ENCODE data around the gene PRKD2.

PRKD2 gene

DNA sequence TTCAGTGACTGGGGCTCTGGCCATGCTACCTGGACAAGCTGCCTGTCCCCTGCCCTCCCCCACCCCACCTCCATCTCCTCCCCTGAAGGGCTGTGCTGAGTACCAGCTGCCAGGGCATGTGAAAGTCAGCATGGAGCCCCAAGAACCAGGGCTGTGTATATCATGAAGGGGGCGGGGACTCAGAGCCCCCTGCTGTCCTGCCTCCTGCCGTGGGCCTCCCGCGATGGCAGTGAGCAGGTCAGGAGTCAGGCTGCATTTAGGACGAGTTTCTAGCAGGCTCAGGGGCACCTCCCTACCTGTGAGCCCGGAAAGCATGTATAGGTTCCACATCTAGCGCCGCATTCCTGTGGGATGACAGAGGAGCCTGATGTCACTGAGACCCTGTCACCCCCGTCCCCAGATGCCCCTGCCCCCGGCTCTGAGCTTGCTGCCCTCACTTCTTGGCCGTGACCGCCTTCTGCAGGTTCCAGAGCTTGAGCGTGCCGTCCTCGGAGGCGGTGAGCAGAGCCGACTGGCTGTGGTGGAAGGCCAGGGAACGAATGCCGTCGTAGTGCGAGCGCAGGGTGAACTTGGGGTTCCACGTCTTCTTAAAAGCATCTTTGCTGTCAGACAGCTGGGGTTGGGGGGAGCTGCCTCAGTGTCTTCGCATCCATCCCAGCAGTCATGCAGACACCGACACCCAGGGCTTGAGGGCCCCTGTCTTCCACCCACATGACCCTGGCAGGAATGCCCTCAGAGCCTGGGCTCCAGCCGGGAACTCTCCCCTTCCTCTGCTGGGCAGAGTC, 8.3 kb upstream of the PRKD2 start:
- no peak for DNase-seq (ENCODE audit: low read depth in 1 of 2, low spot score in 1 of 2)

DNA sequence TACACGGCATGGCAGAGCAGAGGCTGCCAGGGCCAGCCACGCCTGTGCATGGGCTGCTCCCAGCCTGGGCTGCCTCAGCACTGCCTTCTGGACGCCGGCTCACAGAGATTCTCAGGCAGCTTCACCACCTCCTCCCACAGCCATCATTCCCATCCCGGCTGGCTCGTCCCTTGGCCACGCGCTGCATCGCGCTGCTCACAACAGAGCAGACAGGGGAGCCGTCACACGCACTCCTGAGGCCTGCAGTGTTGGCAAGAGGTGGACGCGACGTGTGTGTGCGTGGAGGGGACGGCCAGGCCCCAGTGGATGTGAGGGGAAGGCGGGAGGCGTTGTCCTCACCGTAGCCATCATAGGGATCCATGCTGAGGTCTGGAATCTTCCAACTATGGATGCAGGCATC, 7.6 kb upstream of the PRKD2 start:
- DNase-seq (ENCODE audit: low read depth in 1 of 2, low spot score in 1 of 2): no peak

DNA sequence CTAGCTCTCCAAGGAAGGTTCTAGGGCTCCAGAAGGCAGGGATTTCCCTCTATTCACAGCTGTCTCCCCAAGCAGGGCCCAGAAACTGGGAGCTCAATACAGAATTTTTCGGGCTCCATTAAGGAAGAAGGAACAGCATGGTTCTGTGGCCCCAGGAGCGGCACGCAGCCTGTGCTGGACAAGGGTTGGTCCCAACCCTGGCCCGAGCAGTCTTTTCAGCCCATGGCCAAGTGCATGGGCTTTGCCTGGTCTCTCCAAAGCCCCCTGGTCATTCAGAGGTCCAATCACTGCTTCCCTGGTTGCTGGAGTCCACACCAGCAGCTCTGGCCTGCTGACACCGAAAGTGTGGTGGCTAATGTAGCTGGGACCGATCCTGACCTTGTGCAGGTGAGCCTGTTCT, 6.6 kb upstream of the PRKD2 start:
- DNase-seq (ENCODE audit: low read depth in 1 of 2, low spot score in 1 of 2): no peak

DNA sequence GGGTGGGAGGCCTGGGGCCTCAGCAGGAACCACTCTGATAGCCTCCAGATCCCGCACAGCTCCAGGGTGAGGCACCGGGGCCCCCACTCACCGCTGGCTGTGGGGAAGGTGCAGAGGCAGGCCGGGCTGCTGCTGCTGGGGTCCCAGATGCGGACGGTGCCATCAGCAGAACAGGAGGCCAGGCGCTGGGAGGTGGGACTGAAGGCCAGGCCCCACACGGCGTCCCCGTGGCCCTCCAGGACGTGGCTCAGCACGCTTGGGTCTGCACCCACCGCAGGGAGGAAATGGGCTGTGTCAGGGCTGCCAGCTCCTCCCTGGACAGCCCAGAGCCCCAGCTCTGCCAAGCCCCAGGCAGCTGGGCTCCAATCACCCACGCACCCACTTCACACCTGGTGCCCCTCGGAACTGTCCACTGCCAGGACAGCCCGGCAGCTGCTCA, 6.1 kb upstream of the PRKD2 start:
- no peak for DNase-seq (ENCODE audit: low read depth in 1 of 2, low spot score in 1 of 2)

DNA sequence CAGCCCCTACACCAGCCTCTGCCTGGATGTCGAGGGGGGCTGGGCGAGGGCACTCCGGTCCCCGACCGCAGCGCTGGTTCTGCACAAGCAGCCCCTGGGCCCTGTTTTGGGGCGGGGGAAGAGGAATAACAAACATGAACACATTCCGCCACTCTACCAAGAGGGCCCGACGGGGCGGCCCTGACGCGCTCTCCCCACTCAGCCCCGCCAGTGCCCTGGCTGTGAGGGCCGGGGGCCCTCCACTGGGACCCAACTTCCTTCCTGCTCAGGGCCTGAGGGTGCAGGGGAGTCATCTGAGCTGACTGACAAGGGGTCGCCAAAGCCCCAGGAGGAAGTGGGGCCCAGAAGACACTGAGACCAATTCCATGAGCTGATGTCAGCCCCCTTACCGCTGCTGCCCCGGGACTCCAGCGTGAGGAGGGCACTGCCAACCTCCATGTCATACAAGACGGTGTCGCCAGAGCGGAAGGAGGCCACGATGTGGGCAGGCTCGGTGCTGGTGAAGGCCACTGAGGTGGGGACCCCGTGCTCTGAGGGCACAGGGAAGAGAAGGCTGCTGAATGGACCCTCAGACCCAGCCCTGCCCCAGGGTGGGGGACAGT, 5.6 kb upstream of the PRKD2 start:
- DNase-seq (ENCODE audit: low read depth in 1 of 2, low spot score in 1 of 2): no peak

DNA sequence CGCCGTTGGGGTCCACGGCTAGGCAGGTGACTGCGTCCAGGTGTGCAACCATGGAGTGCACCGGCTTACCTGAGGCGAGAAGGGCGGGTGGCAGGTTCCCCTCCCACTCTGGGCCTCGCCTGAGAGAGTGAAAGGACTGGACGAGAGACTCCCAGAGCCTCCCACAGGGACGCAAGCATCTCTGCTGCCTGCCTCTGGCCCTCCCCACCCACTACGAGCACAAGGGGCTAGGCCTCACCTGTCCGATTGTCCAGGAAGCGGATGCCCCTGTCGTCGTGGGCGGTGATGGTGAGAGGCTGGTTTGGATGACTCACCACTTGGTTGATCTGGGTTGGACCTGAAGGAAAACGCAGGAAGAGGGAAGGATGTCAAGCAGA, 5.1 kb upstream of the PRKD2 start:
- DNase-seq (ENCODE audit: low read depth in 1 of 2, low spot score in 1 of 2): no peak

DNA sequence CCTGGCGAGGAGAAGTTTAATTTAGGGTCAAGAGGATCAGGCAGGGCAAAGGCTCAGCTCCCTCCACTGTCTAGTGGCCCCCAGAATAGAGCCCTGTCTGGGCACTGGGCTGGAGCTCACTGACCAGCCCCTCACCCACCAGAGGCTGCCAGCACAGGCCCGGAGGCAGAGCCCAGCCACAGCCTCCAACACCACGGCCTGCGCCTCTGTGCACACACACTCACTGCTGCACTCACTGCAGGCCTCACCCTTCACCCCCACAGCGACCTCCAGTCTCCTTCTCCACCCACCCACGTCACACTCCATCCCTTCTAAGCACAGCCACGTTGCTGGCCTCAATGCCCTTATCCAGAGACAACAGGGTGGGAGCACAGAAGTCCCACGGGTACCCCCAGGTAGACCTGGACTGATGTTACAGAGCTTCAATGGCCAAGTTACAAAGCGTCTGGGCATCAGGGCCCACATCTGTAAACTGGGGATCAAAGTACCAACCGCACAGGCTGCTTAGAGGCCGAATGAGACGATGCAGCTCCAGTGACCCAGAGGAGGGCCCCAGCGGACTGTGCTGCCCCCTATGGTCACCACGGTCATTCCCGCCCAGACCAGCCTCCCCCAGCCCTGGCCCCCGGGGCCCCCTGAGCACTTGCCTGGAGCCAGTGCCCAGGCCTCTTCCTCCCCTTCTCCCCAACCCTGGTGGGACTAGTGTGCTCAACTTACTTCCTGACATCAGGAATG, 4.5 kb upstream of the PRKD2 start:
- DNase-seq (ENCODE audit: low read depth in 1 of 2, low spot score in 1 of 2): no peak

DNA sequence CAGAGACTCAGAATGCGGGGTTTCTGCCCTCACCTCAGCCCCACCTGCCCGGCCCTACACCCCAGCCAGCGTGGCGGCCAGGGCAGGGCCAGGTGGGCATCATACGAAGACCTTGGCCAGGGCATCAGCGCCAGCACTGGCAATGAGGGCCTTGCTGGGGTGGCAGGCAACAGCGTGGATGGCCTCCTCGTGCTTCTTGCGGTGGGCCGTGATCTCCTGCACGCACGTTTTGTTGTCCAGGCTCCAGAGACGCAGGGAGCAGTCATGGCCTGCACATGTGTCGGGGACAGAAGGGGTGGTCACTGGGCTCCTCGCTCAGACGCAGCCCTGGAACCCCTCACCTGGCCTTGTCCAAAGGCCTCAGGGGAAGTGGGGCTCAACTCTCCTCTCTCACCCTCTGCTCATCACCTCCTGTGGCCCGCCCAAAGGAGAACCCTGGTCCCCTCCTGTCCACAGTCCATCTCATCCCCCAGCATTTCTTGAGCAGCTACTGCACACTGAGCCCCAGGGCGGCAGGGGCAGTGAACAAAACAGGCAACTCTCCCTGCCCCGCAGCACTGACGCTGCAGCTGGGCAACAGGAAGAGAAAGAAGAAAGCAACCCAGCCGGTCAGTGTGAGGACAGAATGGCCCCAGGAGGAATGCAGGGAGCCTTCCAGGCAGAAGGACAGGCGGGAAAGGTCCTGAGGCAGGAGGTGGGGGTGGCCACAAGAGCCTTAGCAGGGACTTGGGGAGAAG, 3.8 kb upstream of the PRKD2 start:
- DNase-seq (ENCODE audit: low read depth in 1 of 2, low spot score in 1 of 2): no peak

DNA sequence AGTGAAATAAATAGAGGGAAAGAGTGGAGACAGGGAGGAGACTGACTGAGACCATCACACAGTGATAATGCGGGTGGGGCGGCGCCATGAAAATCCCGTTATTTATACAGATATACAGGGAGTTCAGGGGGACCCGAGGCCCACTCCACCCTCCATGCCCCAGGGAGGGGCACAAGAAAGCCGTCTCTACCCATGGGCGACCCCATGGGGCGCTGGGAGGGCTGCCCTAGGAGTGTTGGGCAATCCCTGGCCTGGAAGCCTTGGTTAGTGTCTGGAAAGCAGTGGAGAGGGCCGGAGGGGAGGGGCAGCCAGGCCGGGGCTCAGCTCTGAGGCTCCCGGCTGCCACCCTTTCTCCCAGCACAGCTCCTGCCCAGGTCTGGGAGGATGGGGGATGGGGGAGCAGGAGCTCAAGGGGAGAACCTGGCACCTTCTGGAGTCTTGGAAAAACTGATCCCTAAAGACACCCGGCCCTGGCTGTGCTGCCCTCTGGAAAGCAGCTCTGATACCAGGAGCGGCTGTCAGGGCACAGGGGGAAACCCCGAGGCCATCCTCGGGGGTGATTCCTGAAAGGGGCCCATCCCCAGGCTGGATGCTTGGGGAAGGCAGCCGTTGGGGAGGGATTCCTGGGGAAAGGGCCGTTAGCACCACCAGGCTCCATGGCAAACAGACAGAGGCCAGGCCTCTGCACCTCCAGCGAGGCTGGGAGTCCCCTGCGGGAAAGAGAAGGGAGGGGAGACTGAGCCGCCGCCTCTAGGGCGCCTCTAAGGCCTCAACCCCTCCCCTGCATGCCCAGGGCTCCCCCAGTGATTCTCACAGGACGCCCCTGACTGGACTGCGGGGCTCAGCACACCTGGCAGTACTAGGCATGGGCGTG, 3.0 kb upstream of the PRKD2 start:
- no peak for DNase-seq (ENCODE audit: low read depth in 1 of 2, low spot score in 1 of 2)

DNA sequence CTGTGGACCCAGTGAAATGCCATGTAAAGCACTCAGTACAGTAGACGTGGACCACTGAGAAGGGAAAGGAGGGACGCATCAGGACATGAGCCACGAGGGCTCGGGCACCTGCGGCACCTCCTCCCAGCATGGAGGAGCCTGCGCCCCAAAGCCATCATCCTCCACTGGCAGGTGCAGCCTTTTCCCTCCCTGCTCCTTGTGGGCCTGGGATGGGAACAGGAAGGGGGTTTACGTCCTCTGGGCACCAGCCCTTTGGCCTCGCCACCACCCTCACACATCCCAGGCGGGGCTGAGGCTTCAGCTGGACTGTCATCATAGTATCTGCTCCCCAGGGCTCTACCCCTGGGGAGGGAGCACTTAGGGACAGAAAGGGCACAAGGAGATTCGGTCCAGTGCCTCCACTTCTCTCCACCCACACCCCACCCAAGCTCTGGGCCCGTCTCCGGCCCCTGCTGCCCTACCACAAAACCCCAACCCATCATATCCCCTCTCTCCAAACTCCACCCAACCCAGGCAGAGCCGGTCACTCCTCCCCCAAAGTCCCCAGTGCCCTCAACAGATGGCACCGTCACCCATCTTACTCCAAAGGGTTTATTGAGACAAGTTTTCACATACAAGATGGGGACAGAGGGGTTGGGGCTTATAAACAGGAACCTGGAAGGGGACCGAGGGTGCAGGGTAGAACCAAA, 2.2 kb upstream of the PRKD2 start:
- no peak for DNase-seq (ENCODE audit: low read depth in 1 of 2, low spot score in 1 of 2)

DNA sequence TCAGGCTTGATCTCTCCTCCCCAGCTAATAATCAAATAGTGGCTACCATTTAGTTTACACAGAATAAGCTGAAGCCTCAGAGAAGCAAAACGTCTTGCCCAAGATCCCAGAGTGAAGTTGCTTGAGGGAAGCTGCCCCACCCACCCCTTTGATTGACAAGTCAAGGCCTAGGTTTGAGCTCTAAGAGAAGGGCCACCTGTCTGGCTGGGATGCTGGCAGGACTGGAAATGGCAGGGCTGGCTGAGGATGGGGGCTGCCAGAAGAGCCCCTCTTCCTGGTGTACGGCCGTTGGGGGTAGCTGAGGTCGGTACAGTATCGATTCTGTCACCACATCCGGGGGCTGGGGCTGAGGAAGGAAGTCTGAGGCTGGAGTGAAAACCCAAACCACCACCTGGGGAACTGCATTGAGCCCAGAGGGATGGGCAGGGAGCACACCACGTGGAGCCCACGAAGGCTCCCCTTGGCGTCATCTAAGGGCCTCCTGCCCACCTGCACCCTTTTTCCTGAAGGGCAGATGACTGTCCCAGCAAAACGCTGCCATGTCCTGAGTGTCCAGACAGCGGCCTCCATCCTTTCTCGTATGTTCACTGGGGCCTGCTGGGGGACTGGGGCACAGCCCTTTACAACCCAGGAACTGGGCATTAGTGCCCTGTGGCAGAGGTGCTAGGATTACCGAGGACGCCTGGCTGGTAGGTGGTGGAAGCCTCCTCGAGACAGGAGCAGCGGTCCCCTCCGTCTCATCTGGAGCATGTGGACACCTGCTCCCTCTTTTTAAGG, 1.4 kb upstream of the PRKD2 start:
- peak; percentile 18 to 42 for DNase-seq (ENCODE audit: low read depth in 1 of 2, low spot score in 1 of 2)

DNA sequence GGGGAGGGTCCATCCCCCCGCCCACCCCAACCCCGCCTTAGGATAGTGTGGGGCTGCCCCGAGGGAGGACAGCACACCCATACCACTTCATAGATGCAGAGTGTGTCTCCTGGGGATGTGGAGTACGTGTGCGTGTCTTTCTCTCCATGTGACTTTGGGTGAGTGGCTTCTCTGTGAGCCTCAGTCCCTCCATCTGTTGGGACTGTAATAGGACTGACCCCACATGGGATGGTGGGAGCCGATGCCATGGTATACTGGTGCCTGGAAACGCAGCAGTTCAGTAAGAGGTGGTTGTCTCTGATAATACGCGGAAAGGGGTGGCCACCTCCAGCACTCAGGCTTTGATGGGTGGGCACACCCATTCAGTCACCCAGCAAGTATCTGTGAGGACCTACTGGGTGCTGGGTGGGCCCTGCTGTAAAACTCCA, 816 bp upstream of the PRKD2 start:
- no peak for DNase-seq (ENCODE audit: low read depth in 1 of 2, low spot score in 1 of 2)

DNA sequence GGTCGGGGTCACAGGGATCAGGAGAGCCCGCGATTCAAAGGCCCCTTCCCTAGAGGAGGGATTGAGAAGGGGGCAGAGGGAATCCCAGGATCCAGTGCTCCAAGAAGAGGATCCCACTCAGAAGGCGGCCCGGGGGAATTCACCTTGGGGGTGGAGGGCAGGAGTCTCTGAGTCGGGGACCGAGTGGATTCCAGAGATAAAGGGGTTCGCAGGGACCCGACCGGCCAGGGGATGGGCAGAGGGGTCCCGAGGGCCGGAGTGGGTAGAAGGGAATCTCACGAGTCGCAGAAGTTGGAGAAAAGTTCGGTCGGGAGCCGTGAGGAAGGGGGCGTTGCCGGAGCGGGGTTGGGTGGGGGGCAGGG, 261 bp downstream of the PRKD2 start:
- no peak for DNase-seq (ENCODE audit: low read depth in 1 of 2, low spot score in 1 of 2)

DNA sequence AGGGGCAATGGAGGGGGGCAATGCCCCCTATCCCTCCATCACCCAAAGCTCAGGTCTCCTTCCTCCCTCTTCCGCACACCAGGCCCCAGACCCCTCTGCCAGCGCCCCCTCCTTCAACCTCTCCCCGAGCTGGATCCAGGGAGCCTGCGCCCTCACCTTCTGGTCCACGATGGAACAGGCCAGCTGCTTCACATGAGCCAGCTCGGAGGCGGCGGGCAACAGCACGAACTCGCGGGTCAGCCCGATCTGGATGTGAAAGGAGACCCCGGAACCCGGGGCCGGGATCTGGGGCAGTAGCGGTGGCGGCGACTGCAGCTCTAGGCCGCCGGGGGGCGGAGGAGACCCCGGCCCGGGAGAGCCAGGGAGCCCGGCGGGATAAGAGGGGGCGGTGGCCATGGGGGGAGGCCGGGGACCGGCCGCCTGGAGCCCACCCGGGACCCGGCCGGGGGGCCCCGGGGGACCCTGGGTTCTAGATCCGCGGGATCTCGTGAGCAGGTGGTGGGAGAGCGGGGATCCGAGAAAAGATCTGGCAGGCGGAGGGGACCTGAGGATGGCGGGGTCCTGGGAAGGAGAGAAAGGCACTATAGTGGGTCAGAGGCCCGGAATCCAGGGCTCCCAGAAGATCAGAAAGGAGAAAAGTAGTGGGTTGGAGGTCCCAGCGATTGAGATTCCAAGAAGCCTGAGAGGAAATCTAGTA, 791 bp downstream of the PRKD2 start:
- DNase-seq (ENCODE audit: low read depth in 1 of 2, low spot score in 1 of 2): no peak

DNA sequence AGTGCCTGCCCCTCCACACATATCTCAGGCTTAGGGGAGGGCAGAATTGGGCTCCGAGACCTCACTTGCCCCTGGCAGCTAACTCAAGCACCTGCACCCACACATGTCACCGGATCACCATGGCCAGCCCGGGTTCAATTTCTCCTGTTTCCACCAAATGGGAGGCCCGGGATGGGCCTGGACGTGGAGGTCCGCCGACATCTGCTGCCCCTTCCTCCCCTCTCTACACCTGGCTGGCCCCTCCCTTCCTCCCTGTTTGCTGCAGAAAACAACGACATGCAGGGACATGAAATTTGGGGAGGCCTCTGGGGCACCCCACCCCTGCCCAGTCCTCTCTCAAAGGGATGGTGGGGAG, 1.3 kb downstream of the PRKD2 start:
- no peak for DNase-seq (ENCODE audit: low read depth in 1 of 2, low spot score in 1 of 2)

DNA sequence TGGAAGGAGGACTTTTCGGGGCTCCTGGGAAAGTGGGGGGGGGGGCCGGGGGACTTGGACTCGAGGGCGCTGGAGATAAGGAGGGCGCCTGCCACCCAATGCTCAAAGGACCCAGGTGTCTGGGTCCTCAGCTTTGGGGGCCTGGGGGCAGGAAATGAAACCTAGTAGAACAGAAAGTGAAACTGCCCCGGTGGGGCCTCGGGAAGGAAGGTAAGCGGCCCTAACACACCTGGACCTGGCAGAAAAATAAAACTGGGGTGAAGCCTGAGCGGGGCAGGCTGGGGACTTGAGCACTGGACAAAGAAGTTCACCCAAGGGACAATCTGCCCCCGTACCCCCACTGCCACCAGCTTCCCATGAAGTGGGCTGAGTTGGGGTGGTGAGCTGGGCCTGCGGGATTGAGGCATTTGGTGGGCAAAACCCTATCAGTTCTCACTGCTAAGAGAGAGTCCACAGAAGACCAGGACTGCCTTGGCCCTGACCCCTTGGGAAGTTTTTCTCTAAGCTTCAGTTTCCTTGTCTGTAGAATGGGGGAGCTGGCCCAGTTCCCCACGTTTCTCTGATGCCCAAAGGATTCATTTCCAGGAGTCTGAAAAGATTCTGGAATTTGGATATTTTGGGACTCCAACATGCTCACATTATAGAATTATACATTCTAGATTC, 2.3 kb downstream of the PRKD2 start:
- peak in 1 of 2 donors; percentile 18 for DNase-seq (ENCODE audit: low read depth in 1 of 2, low spot score in 1 of 2)

DNA sequence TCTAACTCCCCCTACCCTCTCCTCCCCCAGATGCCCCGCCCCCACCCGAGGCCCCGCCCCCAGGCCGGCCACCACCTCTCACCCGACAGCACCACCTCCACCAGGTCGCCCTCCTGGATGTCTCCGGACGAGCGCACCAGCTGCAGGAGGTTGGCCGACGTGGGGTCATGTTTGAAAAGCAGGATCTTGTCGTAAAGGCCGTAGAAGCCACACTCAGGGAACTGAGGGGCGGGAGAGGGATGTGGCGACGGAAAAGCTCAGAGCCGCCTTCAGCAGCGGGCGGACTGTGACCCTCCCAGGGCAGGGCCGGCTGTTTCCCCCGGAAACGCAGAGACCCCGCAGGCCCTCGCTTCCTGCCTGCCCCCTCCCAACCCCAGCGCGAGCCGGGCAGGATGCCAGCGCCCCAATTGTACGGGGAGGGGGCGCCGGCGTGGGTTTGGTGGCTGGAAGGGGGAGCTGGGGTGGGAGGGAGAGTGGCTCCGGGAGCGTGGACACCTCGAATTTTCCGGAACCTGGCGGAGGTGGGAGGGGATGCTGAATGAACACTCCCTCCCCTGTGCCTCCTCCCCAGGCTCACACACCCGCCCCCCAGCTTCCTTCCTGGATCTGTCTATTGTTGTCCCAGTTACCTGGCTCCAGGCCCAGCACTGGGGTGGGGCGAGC, 3.0 kb downstream of the PRKD2 start:
- DNase-seq (ENCODE audit: low read depth in 1 of 2, low spot score in 1 of 2): peak; percentile 22 to 49
